BJ (cell line): ENCODE data around the gene PDCD5. TPM values are rescaled to one million over a fixed set of nuclear protein-coding genes. Genes with fewer than 3 reads are reported as not detected.

Source experiments
- CTCF ChIA-PET: fragments of 350-600 bp; formaldehyde crosslinking; extraction: SDS; loops from one replicate; lab custom pipeline; 2021; ENCODE audit warnings: antibody characterized with exemption, inconsistent platforms; lab: Yijun Ruan, JAX
- POLR2A ChIA-PET: fragments of 300-600 bp; sonication (Branson Sonifier 250); formaldehyde crosslinking; extraction: SDS; loops from one replicate; lab custom pipeline; 2021; ENCODE audit warnings: antibody characterized with exemption; lab: Charles Lee
- DNase-seq: peaks from one replicate; pipeline ENCODE4 v3.0.0-alpha.2; 2011; ENCODE audit warnings: low read depth
- H3K27me3 ChIP-seq: 2 replicates; pipeline ENCODE4 v1.6.0; 2011; ENCODE audit warnings: low read length; ENCODE audit not compliant: control insufficient read depth, insufficient read depth
- H3K36me3 ChIP-seq: 2 replicates; pipeline ENCODE4 v1.5.1; 2011; ENCODE audit warnings: low read length; ENCODE audit not compliant: control insufficient read depth, insufficient read depth
- H3K4me3 ChIP-seq: 2 replicates; pipeline ENCODE4 v1.5.1; 2011; ENCODE audit warnings: low read depth, mild to moderate bottlenecking, control low read depth, low read length
- polyA plus RNA-seq: library from polyadenylated mRNA; depleted of rRNA; stranded (reverse); fragments of >200 nt; gene quantifications from 2 replicates; pipeline ENCODE4 v1.2.3, GENCODE V29; 2011
- TF ChIP-seq, protein P1 (sequence below): IDR thresholded peaks from 2 replicates; pipeline ENCODE4 v1.5.1; 2011; ENCODE audit warnings: low read depth, mild to moderate bottlenecking, control low read depth, inconsistent platforms, low read length, moderate library complexity; ENCODE audit not compliant: insufficient read depth

PDCD5 gene
- polyA plus RNA-seq, 1 experiment = 66.9 TPM

DNA sequence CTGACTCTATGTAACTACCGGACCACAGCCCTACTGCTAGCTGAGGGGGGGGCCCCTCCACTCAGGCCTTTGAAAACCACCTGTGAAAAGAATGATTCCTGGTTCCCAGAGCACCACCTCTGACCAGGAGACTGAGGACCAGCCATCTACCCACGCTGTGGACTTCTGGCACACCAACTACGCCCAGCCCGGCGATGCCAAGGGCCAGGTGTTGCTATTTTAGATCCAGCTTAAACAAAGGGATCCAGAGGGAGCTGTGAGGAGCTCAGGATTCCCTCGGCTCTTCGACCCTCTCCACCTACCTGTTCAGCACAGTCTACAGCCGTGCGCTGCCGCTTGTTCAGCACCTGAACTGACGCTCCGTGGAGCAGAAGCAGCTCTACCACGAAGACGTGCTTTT lies 23.0 kb downstream of the PDCD5 start:
- no peak for DNase-seq
- no peaks in the 10 kb centered on the region for H3K27me3 ChIP-seq
- no peak overlapping the region for H3K4me3 ChIP-seq
- TF ChIP-seq, protein P1, sequence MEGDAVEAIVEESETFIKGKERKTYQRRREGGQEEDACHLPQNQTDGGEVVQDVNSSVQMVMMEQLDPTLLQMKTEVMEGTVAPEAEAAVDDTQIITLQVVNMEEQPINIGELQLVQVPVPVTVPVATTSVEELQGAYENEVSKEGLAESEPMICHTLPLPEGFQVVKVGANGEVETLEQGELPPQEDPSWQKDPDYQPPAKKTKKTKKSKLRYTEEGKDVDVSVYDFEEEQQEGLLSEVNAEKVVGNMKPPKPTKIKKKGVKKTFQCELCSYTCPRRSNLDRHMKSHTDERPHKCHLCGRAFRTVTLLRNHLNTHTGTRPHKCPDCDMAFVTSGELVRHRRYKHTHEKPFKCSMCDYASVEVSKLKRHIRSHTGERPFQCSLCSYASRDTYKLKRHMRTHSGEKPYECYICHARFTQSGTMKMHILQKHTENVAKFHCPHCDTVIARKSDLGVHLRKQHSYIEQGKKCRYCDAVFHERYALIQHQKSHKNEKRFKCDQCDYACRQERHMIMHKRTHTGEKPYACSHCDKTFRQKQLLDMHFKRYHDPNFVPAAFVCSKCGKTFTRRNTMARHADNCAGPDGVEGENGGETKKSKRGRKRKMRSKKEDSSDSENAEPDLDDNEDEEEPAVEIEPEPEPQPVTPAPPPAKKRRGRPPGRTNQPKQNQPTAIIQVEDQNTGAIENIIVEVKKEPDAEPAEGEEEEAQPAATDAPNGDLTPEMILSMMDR = no peak
- ChIA-PET CTCF (no interaction called here), POLR2A (no interaction called here)
- H3K36me3 ChIP-seq = peaks cover 20% of the 10 kb centered on the region

DNA sequence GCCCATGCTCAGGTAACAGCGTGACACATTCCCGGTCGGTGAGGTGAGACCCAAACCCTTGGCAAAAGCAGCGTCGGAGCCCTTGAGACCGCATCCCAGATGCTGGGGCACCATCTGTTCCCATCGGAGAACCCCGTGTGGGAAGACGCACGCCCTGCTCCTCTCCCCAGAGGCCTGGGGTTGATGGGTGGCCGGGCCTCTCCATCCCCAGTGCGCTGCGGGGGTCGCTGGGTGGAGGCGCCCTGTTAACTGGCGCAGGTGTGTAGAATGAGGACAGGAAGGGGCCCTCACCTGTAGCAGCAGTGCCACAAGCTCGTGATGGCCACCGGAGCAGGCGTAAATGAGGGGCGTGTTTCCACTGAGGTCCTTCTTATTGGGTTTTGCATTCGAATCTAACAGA lies 24.6 kb downstream of the PDCD5 start:
- TF ChIP-seq, protein P1 = no peak
- Histone ChIP-seq H3K36me3 (peaks cover 20% of the 10 kb centered on the region), H3K4me3 (no peak overlapping the region), H3K27me3 (no peaks in the 10 kb centered on the region)
- no peak for DNase-seq
- ChIA-PET CTCF (no interaction called here), POLR2A (no interaction called here)

DNA sequence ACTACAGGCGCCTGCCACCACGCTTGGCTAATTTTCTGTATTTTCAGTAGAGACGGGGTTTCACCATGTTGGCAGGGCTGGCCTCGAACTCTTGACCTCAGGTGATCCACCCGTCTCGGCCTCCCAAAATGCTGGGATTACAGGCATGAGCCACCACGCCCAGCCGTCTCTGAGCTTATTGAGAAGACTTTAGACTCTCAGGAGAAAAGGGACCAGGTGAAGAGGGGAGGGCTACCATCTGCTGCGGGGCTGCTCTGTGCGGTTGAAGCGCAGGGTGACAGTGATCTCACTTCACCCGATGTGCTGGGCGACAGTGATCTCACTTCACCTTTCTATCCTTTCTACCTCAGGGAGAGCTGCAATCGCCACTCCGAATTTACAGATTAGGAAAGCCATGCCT lies 25.3 kb downstream of the PDCD5 start:
- POLR2A ChIA-PET = no interaction called here

DNA sequence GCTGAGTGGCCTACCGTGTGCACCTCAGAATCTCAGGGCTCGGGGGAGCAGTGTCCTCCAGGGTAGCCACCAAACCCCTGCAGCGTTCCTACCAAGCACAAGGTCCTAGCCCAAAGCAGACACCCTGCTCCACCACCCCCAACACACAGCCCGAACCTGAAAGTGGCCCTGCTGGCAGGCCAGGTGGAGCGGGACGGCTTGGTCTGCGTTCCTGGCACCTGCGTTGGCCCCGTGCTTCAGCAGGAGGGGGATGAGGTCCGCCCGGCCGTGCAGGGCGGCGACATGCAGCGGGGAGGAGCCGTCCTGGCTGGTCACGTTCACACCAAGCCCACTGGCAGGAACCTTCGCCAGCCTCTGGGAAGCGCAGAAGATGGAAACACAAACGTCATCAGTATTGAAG lies 26.5 kb downstream of the PDCD5 start:
- ChIA-PET CTCF (interaction anchor here (1.2 kb wide), 1 partner anchor 12 kb away, joined by 4 read pairs; no protein-coding TSS in a partner anchor), POLR2A (interaction anchor here (0.7 kb wide), 1 partner anchor 196 kb away, joined by 3 read pairs; no protein-coding TSS in a partner anchor)
- no peak overlapping the region for H3K4me3 ChIP-seq
- H3K36me3 ChIP-seq = peaks cover 22% of the 10 kb centered on the region
- no peaks in the 10 kb centered on the region for H3K27me3 ChIP-seq
- TF ChIP-seq, protein P1 = no peak
- no peak for DNase-seq

More for the DNA sequence above, 25.3 kb downstream of the PDCD5 start:
- Histone ChIP-seq H3K27me3 (no peaks in the 10 kb centered on the region), H3K36me3 (peaks cover 22% of the 10 kb centered on the region), H3K4me3 (no peak overlapping the region)
- TF ChIP-seq, protein P1 = no peak
- DNase-seq = no peak
- CTCF ChIA-PET = interaction anchor here (1.0 kb wide), 1 partner anchor 8 kb away, joined by 3 read pairs; no protein-coding TSS in a partner anchor

DNA sequence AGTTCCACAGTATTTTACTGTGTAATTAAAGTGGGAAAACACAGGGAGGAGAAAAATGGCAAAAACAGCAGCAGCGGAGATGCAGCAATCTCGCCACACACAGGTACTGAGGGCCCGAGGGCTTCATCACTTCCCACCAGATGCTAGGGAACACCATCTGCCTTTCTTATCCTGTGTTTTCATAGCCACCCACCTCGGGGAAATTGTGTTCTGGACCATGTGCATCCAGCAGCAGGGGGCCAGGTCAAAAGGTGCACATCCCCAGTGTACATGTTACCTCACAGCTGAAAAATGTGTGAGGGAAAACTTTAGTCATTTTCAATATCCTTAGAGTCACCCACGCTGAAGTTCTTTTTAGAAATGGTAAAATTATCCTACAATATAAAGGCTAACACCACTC lies 30.2 kb downstream of the PDCD5 start:
- ChIA-PET CTCF (interaction anchor here (1.5 kb wide), 1 partner anchor 11 kb away, joined by 5 read pairs; no protein-coding TSS in a partner anchor), POLR2A (no interaction called here)

More for the DNA sequence above, 30.2 kb downstream of the PDCD5 start:
- TF ChIP-seq, protein P1 = no peak
- no peak for DNase-seq
- Histone ChIP-seq H3K36me3 (peaks cover 22% of the 10 kb centered on the region), H3K27me3 (no peaks in the 10 kb centered on the region), H3K4me3 (no peak overlapping the region)
